Inflammatory macrophage treated with lipopolysaccharide for 1 hour (primary cell): ENCODE measurements around the gene RGR.

Experiments used
- DNase-seq, 2 donors: peaks; one replicate each; pipeline ENCODE4 v3.0.0-alpha.2; 2020 to 2022

RGR gene, protein sequence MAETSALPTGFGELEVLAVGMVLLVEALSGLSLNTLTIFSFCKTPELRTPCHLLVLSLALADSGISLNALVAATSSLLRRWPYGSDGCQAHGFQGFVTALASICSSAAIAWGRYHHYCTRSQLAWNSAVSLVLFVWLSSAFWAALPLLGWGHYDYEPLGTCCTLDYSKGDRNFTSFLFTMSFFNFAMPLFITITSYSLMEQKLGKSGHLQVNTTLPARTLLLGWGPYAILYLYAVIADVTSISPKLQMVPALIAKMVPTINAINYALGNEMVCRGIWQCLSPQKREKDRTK

DNA sequence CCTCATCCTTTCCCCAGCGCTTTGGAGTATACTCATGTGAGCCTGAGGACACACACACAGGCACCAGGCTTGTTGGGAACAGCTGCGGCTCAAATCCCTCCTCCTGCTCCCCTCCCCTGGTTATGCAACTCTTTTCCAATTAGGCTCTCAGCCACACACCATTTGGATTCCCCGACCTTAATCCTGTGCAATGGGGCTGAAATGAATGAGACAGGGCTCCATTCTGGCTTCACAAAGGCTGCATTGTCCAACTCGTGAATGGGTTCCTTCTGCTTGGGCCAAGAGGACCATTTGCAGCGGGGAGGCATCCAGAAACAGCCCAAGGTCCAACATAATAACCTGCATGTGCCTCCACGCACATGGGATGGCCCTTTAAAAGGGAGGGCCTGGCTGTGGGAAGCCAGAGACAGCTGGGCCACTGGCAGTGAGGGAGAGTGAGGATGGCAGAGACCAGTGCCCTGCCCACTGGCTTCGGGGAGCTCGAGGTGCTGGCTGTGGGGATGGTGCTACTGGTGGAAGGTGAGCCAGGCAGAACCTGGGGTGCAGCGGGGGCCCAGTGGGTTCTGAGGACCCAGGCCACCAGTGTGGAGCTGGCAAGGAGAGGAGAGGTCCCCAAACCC is at the start of gene RGR:
TSS of gene RGR (plus strand) at position 403 of the 620 bp plus-strand sequence. CDS start at position 441, 38 bp downstream.
- no peak for DNase-seq

DNA sequence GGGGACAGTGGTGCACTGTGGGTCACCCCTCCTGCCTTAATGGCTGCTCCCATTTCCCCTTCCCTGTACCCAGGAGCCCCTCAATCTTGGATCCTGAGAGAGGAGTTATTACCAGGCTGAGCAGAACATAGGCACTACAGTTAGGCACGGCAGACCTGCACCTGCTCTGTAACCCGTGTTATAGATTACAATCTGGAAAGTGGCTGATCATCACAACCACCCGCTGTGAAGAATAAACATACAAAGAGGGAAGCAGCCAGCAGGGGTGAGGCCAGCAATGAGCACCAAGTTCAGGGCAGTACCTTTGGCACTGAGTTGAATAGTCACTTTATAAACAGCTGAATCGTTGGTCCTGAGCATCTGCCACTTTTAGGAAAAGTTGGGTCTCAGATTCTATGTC is 48.8 kb upstream of the RGR start:
- no peak for DNase-seq

DNA sequence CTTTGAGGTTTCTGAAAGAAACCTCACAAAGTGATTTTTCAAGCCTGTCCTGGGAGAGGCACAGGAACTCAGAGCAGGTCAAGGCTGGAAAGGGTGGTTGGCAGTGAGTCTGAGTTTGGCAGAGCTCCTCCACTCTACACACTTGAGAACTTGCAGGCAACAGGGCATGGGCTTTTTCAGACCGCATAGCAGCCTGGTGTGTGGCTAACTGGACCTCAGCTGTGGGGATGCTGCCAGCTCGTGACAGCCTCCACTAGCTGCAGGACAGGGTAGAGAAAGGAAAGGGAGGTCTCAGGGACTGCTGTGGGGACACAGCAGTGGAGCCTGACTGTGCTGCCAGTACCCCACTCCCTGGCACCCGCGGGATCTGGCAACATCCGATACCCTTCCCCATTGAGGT is 47.9 kb upstream of the RGR start:
- no peak for DNase-seq

DNA sequence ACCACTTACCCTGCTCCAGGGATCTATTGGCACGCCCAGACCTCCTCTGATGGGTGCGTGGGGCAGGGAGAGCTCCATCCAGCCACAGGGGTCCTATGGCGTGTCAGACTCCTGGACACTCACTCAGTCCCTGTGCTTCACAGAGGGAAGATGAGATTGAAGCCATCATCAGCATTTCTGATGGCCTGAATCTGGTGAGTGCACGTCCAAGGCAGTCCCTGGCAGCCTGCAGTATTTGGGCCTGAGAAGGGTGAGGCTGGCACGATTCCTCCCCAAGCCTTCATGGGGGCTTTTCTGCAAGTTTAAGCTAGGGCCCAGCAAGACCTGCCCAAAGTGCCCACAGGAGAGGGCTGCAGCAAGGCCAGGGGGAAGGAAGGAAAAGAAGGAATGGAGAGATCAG is 47.2 kb upstream of the RGR start:
- DNase-seq, result no peak

DNA sequence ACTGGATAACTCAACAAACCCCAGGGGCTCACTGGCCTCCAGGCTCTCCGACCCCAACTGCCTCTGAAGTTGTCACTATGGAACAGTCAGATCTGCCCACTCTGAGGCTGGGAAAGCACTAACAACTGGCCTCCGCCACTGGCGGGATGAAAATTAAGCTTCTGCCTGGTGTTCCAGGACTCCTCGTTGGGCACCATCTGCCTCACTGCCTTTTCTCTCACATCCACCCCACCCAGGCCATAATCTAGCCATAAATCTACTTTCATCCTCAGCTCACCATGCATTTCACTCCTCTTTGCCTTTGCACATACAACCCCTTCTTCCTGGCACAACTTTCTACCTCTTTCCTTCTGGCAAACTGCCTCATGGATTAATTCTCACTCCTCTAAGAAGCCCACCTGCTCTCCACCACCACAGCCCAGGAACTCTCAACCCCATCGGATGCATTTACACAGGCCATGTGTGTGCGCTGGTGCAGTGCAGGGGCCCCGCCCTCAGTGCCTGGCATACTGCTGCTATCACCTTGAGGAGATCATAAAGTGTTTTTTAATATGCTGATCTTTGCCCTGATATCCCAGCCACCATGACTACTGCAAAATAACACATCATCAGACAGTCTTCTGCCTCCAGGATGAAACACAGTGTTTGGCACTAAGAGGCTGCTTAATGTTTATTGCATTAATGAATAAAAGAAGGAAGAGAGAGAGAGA is 46.5 kb upstream of the RGR start:
- DNase-seq, result no peak

DNA sequence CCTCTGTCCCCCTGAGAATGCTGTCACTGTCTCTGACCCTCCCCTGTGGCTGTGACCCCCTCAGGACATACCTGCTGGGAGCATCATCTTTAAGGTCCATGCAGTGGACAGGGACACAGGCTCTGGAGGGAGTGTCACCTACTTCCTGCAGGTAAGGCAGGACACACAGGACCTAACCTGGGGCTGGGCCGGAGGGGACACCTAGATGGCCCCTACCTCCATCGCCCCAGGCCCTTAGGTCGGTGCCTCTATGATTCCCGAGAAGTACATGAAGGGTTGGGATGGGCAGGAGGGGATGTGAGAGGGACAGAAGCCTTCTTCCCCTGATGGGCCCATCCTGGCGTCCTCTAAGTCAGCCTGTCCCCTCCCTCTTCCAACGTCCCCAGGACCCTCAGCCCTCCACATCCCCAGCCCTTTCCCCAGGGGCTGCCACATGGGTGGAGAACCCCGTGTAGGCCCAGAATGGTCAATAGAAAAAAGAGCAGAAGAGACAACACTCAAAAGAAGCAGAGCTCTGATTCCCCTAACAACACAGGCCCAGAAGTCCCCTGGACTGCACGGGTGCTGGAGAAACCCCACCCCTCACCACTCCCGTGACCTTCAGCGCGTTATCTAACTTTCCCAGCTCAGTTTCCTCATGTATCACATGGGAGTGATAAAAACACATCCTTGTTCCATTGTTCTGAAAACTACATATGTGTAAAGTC is 44.2 kb upstream of the RGR start:
- DNase-seq, result no peak

DNA sequence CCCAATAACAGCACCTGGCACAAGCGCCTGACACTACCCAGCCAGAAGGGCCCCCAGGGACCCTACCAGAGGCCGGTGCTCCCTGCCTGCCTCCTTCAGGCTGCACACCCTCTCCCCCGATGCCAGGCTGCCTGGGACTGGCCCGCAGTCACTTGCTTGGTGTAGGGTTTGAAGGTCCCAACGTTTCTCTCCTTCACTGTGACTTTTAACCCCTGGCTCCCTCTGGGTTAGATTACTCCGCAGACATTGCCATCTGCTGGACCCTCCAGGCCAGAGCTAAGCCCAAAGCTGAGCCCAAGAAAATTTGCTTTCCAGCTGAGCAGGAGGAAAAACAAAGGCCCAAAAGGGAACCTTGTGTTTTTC is 43.6 kb upstream of the RGR start:
- no peak for DNase-seq

DNA sequence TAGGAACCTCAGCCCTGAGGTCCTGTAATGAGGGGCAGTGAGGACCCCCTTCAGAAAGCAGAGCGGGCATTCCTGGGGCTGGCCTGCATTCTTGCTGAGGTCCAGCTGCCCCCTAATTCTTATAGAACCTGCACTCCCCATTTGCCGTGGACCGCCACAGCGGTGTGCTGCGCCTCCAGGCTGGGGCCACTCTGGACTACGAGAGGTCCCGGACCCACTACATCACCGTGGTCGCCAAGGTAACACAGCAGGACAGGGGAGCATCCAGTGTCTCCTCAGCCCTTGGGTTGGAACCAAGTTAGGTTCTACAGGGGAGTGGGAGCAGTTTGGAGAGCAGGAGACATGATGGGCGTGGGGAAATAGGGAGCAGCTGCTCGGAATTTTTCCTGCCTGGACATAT is 43.2 kb upstream of the RGR start:
- DNase-seq, result no peak

DNA sequence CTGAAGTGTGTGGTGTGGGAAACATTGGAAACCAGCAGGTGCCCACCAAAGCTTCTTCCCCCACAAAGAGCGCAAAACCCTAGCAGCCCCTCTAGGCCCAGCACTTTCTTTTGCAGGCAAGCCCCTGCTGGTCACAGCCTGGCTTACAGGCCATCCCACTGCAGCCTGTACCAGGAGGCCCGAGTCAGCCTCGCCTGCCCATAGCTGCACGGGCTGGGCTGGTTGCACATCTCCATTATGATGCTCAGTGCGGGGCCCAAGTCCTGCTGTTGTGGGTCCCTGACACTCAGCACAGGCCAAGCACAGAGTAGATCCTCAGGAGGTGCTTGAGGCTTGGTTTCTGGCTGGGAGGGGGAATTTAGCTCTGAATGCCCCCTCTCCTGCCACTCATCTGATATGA is 42.5 kb upstream of the RGR start:
- no peak for DNase-seq

DNA sequence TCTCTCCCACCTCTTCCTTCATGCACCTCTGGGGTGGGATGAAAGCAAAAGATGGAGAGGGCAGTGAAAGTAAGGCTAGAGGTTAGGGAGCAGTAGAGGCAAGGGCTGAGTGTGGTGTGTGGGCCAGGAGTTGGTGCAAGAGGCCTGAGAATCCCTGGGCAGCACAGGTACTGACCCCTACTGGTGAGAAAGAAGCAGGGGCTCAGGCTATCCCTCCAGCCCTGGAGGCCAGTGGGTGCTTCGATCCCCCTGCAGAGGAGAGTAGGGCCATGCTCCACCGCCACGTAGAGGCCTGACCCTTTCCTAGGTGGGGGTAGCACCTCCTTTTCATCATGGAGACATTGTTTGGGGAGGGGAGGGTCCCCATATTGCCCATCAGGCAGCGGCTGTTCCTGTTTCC is 40.7 kb upstream of the RGR start:
- DNase-seq, result no peak

DNA sequence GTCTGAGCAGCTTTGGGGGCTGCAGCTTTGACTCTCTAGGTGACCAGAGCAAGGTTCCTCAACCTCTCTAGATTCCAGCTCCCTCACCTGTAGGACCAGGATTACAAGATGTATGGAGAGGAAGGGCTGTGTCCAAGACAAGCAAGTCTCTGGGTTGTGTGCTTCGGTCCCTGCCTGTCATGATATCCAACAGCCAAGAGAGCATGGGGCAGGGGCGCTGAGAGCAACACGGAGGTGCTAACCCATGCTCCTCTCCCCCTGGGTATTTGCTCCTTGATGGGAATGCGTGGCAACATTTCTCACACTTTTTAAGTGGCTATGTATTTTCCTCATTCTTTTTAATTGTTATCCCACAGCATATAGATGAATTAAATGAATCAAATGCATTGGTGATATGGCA is 40.2 kb upstream of the RGR start:
- DNase-seq, result no peak

DNA sequence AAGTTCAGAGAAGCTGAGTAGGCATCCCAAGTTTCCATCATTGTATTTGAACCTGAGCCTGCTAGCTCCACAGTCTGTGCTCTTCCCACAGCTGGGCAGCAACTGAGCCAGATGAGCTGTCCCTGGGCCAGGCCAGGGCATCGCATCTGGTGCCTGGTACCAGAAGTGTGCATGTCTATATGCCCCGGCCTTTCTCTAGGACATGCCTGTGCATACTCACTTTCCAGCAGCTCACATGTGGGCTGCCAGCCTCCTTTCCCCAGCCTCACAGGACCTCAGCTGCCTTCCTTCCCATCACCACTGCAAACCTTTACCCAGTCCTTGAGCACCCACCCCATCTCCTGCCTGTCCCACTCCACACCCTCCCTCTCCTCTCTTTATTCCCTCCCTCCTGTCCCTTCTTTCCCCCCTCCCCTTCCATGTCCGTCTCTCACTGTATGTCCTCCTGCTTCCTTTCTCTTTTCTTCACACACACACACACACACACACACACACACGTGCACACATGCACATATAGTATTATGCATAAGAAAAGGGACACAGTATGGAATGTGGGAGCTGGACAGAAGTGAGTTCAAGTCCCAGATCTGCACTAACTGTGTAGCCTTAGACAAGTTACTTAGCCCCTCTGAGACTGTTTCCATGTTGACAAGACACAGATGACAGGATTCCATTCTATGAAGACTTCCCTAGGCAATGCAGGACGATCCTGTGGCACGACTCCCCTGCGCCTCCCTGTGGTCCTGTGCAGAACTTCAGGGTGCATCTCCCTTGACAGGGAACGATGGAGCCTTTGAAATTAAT is 39.6 kb upstream of the RGR start:
- peak; percentile 30 to 80 for DNase-seq

DNA sequence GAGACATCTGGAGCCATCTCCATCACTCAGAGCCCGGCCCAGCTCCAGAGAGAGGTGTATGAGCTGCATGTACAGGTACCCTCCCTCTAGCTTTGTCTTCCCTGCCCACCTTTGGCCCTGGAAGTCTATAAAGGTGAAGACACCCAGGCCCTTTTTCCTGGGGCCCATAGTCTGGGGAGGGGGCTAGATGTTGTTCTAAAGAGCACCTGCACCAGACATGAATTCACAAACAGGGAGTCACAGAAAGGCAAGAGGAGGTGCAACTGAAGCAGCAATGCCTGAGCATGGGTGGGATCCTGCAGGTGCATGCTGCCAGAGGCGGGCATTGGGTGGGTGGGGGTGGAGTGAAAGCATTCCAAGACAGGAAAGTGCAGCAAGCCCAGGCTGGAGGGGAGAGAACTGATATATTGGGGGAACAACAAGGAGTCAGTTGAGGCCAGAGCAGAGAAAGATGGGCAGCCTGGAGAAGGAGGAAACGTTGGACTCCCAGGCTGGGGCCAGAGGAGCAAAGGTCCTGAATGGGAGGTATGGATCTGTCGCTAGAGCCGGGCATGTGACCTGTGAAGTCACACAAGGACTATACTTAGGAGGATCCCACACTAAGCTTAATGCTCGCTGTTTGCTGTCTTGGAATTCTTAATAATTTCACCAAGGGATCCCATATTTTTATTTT is 38.9 kb upstream of the RGR start:
- DNase-seq, result no peak

DNA sequence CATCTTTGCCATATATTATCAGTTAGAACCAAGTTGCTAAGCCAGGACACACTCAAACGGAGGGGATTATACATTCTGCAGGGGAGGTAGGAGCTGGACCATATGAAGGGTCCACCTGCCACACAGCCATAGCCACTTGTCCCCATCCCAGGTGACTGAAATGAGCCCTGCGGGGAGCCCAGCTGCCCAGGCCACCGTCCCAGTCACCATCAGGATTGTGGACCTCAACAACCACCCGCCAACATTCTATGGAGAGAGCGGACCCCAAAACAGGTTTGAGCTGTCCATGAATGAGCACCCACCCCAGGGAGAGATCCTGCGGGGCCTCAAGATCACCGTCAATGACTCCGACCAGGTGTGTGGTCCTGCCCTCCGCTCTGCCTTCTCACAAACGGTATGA is 36.8 kb upstream of the RGR start:
- no peak for DNase-seq

DNA sequence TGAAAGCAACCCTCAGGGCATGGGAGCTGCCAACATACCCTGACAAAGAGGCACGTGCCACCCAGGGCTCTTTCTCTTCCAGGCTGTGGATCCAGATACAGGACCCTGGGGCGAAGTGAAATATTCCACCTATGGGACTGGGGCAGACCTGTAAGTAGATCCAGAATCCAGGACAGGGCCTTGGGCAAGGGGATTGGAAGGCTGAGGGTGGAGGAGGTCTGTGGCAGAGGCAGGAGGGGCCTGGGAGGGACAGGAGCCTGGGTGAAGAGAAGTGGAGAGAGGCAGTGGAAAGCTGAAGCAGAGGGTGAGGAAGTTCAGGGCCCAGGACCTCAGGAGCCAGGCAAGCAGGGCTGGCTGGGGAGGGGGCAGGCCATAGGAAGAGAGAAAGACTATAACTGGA is 33.3 kb upstream of the RGR start:
- no peak for DNase-seq

DNA sequence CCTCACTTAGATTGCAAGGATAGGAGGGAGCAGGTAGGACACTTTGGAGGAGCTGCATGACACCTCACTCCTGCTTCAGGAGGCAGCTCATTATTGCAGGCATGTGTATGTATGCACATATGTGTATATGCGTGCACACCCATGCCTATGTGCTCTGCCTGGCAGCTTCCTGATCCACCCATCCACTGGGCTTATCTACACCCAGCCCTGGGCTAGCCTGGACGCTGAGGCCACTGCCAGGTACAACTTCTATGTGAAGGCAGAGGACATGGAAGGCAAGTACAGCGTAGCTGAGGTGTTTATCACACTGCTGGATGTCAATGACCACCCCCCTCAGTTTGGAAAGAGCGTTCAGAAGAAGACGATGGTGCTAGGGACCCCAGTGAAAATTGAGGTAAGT is 32.8 kb upstream of the RGR start:
- no peak for DNase-seq

DNA sequence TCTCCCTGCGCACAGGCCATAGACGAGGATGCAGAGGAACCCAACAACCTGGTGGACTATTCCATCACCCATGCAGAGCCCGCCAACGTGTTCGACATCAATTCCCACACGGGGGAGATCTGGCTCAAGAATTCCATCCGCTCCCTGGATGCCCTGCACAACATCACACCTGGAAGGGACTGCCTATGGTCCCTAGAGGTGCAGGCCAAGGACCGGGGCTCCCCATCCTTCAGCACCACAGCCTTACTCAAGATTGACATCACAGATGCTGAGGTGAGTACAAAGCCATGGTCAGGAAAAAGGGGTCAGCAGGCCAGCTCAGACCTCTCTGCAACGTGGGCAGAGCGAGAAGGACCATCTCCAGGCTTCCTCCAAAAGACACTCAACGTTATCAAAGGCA is 31.8 kb upstream of the RGR start:
- no peak for DNase-seq

DNA sequence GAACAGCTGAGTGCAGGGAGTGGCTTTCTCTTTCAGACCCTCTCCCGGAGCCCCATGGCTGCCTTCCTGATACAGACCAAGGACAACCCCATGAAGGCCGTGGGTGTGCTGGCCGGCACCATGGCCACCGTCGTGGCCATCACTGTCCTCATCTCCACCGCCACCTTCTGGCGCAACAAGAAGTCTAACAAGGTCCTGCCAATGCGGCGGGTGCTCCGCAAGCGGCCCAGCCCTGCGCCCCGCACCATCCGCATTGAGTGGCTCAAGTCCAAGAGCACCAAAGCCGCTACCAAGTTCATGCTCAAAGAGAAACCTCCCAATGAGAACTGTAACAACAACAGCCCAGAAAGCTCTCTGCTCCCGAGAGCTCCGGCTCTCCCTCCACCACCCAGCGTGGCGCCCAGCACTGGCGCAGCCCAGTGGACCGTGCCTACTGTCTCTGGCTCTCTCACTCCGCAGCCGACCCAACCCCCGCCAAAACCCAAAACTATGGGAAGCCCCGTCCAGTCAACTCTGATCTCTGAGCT is 30.7 kb upstream of the RGR start:
- no peak for DNase-seq

DNA sequence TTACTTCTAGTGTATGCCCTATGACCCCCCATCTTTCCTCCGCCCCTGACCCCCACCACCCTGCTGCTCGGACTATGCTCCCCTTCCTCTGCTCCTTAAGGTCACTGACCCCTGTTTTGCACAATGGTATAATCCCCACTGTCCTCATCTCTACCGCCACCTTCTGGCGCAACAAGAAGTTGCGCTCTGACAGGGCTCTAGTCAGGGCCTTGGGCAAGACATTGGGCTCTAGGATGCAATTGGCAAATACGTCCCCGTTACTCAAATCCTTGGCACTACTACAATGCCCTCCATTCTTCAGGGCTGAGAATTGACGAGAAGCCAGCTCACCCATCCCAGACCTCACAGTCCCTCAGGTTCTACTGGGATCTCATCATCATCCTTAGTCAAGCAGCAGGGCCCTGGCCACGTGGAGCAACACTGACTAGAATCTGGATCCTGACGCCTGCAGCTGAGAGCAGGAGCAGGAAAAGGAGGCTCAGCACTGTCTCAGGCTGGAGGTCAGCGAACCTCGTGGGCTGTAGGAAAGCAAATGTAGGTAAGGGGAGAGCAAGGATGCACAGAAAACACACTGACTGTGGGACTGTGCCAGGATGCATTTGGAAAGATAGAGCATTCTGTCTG is 30.1 kb upstream of the RGR start:
- DNase-seq, result peak; percentile 9 to 55

DNA sequence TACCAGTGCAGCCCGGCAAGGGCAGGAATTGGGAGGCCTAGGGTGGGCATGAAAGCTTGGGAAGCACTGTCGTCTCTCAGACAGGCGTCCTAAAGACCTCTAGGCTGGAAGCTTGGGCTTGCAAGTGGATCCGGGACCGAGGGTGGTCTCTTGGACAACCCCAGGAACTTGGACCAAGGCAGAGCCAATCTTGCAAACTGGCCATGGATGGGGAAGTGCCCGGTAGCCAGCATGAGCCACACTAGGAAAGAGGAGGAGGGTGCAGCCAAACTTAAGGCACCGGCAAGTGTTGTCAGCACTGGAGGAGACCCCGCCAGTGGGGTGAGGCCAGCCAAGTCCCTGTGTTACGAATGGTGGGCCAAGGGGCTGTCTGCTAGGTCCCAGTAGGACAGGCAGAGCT is 28.0 kb upstream of the RGR start:
- DNase-seq, result no peak

DNA sequence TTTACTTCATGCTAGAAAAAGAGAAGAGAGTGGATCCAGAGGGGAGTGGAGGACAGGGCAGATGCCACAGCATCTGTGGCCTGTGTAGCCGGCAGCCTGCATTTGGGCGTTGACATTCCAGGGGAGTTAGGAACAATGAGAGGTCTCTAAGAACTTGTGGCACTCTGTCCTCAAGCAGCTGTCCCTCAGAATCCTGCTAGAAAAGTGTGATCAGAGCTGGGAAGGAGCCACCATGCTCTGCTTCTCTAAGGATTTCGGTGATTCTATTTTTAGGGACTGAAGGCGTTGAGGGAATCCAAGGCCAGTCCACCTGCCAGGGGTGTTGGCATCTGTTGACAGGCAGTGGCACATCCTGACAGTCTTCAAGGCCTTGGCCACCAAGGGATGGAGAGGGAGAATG is 27.1 kb upstream of the RGR start:
- DNase-seq, result no peak

DNA sequence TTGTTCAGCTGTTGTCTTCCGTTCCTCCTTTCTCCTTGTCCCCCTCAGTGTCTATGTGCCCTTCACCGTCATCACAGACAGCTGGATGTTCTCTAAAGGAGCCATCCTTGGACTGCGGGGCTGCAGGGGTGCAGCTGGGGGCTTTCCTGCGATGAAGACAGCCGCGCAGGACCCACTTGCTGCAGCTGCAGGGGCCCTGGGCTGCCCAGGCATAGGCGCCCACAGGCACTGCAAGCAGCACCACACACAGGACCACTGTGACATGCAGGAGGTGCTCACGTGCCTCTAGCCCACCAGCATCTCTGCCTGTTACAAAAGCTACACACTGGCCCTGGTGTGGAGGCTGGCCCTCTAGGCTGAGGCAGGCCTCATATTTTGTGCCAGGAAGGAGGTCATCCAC is 22.9 kb upstream of the RGR start:
- DNase-seq, result no peak
